Measurements from ENCODE around the gene MDGA2. TPM values are rescaled to one million over a fixed set of nuclear protein-coding genes. Genes with fewer than 3 reads are reported as not detected.

The MDGA2 gene
- total RNA-seq, 1 experiment from 2014 or later = not detected

- no peak for TF ChIP-seq SRF (IDR thresholded peaks at IDR 0.05; ENCODE audit: low read depth)
- no peak for TF ChIP-seq EZH2phosphoT487 (IDR thresholded peaks at IDR 0.05; ENCODE audit: borderline replicate concordance)
- TF ChIP-seq TCF7L2 (IDR thresholded peaks at IDR 0.05; ENCODE audit: borderline replicate concordance, extremely low read depth, insufficient read depth, insufficient read length) = no peak
- no peak for TF ChIP-seq ELF1 (IDR thresholded peaks at IDR 0.05; ENCODE audit: borderline replicate concordance, low read depth)
- no peak for TF ChIP-seq ATF3 (IDR thresholded peaks at IDR 0.05)
- no peak for TF ChIP-seq JUND (IDR thresholded peaks at IDR 0.05)
These were observed 474.7 kb downstream of the MDGA2 start (continued) for GRCh38 chr14:47200740-47201139.

- RAD21 ChIA-PET (ENCODE audit: low non-redundant PET in 1 of 2, low total read pairs in 2 of 2, uncharacterized antibody in 2 of 2, unreplicated experiment in 2 of 2) = interaction anchor here in 1 of 2 experiments (0.7 kb wide), 1 partner anchor 199 kb away, joined by 3 read pairs; no protein-coding TSS in a partner anchor
These were observed 479.8 kb downstream of the MDGA2 start for GRCh38 chr14:47195582-47195981.

More at GRCh38 chr14:47195582-47195981, 479.8 kb downstream of the MDGA2 start:
- Histone ChIP-seq H3K27ac (ENCODE audit: low read depth, low read length) (no peak overlapping the region), H3K79me2 (ENCODE audit: insufficient read depth, low read length) (no peaks in the 10 kb centered on the region), H3K36me3 (ENCODE audit: control insufficient read depth in 1 of 2, insufficient read depth in 2 of 2, low read length in 2 of 2) (no peaks in the 10 kb centered on the region; a peak in 1 of 4 replicates), H3K9me3 (ENCODE audit: control insufficient read depth in 1 of 2, insufficient read depth in 1 of 2, low read depth in 1 of 2, low read length in 2 of 2) (no peaks in the 10 kb centered on the region), H4K20me1 (ENCODE audit: insufficient read depth) (no peaks in the 10 kb centered on the region), H3K27me3 (ENCODE audit: insufficient read depth, low read length) (no peaks in the 10 kb centered on the region), H3K4me2 (ENCODE audit: low read length) (no peak overlapping the region), H2AFZ (ENCODE audit: low read depth, low read length, poor library complexity, severe bottlenecking) (no peak overlapping the region), H3K9ac (ENCODE audit: low read length) (no peak overlapping the region), H3K9me2 (ENCODE audit: insufficient read depth) (no peaks in the 10 kb centered on the region), H3K4me3 (replicated peaks in 1 of 2; ENCODE audit: low read depth in 1 of 2, low read length in 2 of 2) (no peak overlapping the region), H3K4me1 (ENCODE audit: control insufficient read depth in 1 of 2, insufficient read depth in 2 of 2, low read length in 2 of 2) (no peaks in the 10 kb centered on the region)
- intact Hi-C loops (cut with micrococcal nuclease) = no loop called here
- TF ChIP-seq EZH2 (IDR thresholded peaks at IDR 0.05) = no peak
- TF ChIP-seq SIN3A (IDR thresholded peaks at IDR 0.05; ENCODE audit: low read depth) = no peak
- TF ChIP-seq SP1 (IDR thresholded peaks at IDR 0.05; ENCODE audit: low read depth) = no peak
- TF ChIP-seq POLR2AphosphoS5 (IDR thresholded peaks at IDR 0.05; ENCODE audit: low read depth, low read length) = no peak
- no peak for TF ChIP-seq CBX3 (IDR thresholded peaks at IDR 0.05; ENCODE audit: low read depth)
- no peak for TF ChIP-seq POLR2A (IDR thresholded peaks at IDR 0.05; ENCODE audit: borderline replicate concordance, extremely low read depth, insufficient read depth, insufficient read length)
- TF ChIP-seq FOSL1 (IDR thresholded peaks at IDR 0.05; ENCODE audit: low read depth) = no peak
- TF ChIP-seq ZNF274 (IDR thresholded peaks at IDR 0.05; ENCODE audit: low read depth, low read length) = no peak
- TF ChIP-seq ELF1 (IDR thresholded peaks at IDR 0.05; ENCODE audit: borderline replicate concordance, low read depth) = no peak
- TF ChIP-seq CEBPB (IDR thresholded peaks at IDR 0.05; ENCODE audit: low read depth) = no peak
- no peak for TF ChIP-seq SRF (IDR thresholded peaks at IDR 0.05; ENCODE audit: low read depth)
- TF ChIP-seq EZH2phosphoT487 (IDR thresholded peaks at IDR 0.05; ENCODE audit: borderline replicate concordance) = no peak
- no peak for TF ChIP-seq REST (IDR thresholded peaks at IDR 0.05; ENCODE audit: low read depth)
- TF ChIP-seq JUND (IDR thresholded peaks at IDR 0.05) = no peak
- TF ChIP-seq ATF3 (IDR thresholded peaks at IDR 0.05) = no peak
- TF ChIP-seq ZFX (IDR thresholded peaks at IDR 0.05) = no peak
- ChIA-PET POLR2A (no interaction called here), CTCF (no interaction called here)
- no peak for DNase-seq (ENCODE audit: low read depth, low spot score)
- no TSS peak for BruUV-seq (replicated peaks)
- no peak for ATAC-seq
